NT2/D1 (cell line): ENCODE measurements around the gene SF3B3.

ENCODE experiments used
- YY1 ChIP-seq: IDR thresholded peaks from 2 replicates; pipeline ENCODE4 v1.6.1; 2011; ENCODE audit not compliant: insufficient read length, insufficient read depth
- ZNF274 ChIP-seq: IDR thresholded peaks from 2 replicates; pipeline ENCODE4 v1.6.1; 2011; ENCODE audit warnings: mild to moderate bottlenecking, low read depth, low read length

DNA sequence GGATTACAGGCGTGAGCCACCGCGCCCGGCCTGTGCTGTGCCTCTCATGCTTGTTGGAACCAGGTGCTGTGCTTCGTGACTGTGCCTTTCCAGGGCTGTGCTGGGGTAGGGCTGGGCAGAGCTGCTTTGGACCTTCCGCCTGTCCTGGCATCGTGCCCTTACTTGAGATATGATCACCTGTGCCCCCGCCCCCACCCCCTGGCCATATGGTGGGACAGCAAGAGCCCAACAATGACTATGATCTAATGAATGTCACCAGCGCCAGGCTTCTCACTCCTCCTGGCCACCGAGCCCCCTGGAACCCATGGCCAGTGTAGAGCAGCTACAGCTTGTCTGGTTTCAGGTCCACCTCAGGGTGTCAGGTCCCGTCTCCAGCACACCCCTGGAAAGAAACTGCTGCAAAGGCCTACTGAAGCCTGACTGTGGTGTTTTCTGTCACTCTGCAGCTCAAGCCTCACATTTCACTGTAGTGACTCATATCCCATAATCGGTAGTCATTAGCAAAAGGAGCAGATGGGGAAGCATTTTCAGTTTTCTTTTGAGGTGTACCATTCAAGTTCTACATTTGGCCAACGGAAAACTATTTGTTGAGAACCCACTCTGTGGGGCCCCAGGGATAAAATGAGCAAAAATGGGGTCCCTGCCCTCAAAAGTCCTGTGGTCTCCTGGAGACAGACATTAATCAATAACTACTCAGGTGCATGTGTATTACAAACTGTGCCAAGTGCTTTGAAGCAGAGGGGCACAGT lies 47.2 kb upstream of the SF3B3 start:
- TF ChIP-seq YY1 (no peak), ZNF274 (no peak)
